Adipose tissue (tissue), 3 donors: ENCODE data around the gene CR1L. TPM values are rescaled to one million over a fixed set of nuclear protein-coding genes. Genes with fewer than 3 reads are reported as not detected.
"Not testable (repeated sequence)": the region's sequence is repeated elsewhere in the genome, so short reads cannot be mapped to it uniquely, and the experiment has no call there.

Experiments used
- H3K27ac ChIP-seq: one replicate; pipeline ENCODE4 v1.5.1; 2013; ENCODE audit warnings: low read depth, low read length
- WGBS, 3 donors: extraction: QIAGEN DNeasy Blood & Tissue Kit; methylation state at CpG; one replicate each; pipeline ENCODE4 v1.1.7; 2013; 5-methylcytosine and 5-hydroxymethylcytosine counted together
- polyA plus RNA-seq, 3 donors: library from polyadenylated mRNA; stranded (reverse); fragments of 200-250 nt; gene quantifications; one replicate each; pipeline ENCODE4 v1.2.3, GENCODE V29; 2013
- donor health status: healthy with polysubstance abuse.
- donor health status: Bipolar disorder and iron deficiency.
- donor health status: healthy.

Gene CR1L
- polyA plus RNA-seq, 3 donors, result not detected

- H3K27ac ChIP-seq, result not testable (repeated sequence)
- 62 to 75% (median 71%) methylated on average over 5 of the region's 5 CpGs for WGBS, 3 donors
Measured at GRCh38 chr1:207639362-207639761, 5.6 kb upstream of the CR1L start.

- WGBS, 3 donors, result 18 to 28% (median 24%) methylated on average over 9 of the region's 9 CpGs
- no peak overlapping the region for H3K27ac ChIP-seq
Measured at GRCh38 chr1:207644166-207644851, 624 bp upstream of the CR1L start.

GRCh38 chr1:207645635-207646081, 725 bp downstream of the CR1L start:
- no peak overlapping the region for H3K27ac ChIP-seq
- 79 to 83% (median 81%) methylated on average over 17 of the region's 17 CpGs for WGBS, 3 donors

- no peak overlapping the region for H3K27ac ChIP-seq
Measured at GRCh38 chr1:207646171-207646570, 1.2 kb downstream of the CR1L start.

GRCh38 chr1:207646944-207647579, 2.1 kb downstream of the CR1L start:
- 49 to 61% (median 56%) methylated on average over 4 of the region's 4 CpGs for WGBS, 3 donors

GRCh38 chr1:207647671-207648333, 2.9 kb downstream of the CR1L start:
- 52 to 55% (median 53%) methylated on average over 4 of the region's 4 CpGs for WGBS, 3 donors
- no peak overlapping the region for H3K27ac ChIP-seq

More at GRCh38 chr1:207646944-207647579, 2.1 kb downstream of the CR1L start:
- no peak overlapping the region for H3K27ac ChIP-seq

GRCh38 chr1:207648334-207649209, 3.6 kb downstream of the CR1L start:
- 29 to 70% (median 69%) methylated on average over 5 of the region's 5 CpGs for WGBS, 3 donors

GRCh38 chr1:207649210-207649753, 4.3 kb downstream of the CR1L start:
- no peak overlapping the region for H3K27ac ChIP-seq
- 64 to 72% (median 65%) methylated on average over 5 of the region's 5 CpGs for WGBS, 3 donors

More at GRCh38 chr1:207648334-207649209, 3.6 kb downstream of the CR1L start:
- H3K27ac ChIP-seq, result no peak overlapping the region

- no peak overlapping the region for H3K27ac ChIP-seq
- 75 to 81% (median 80%) methylated on average over 4 of the region's 4 CpGs for WGBS, 3 donors
Measured at GRCh38 chr1:207649865-207650580, 5.1 kb downstream of the CR1L start.

GRCh38 chr1:207651583-207651982, 6.7 kb downstream of the CR1L start:
- no peak overlapping the region for H3K27ac ChIP-seq
- 76 to 100% (median 94%) methylated on average over 1 of the region's 1 CpG for WGBS, 3 donors

GRCh38 chr1:207654320-207654719, 9.4 kb downstream of the CR1L start:
- 26 to 59% (median 55%) methylated on average over 2 of the region's 2 CpGs for WGBS, 3 donors
- no peak overlapping the region for H3K27ac ChIP-seq

GRCh38 chr1:207658408-207658807, 13.5 kb downstream of the CR1L start:
- WGBS, 3 donors, result 63 to 85% (median 83%) methylated on average over 7 of the region's 7 CpGs
- no peak overlapping the region for H3K27ac ChIP-seq

GRCh38 chr1:207658904-207659485, 14.1 kb downstream of the CR1L start:
- 84 to 87% (median 87%) methylated on average over 9 of the region's 9 CpGs for WGBS, 3 donors
- H3K27ac ChIP-seq, result no peak overlapping the region

- 69 to 70% (median 69%) methylated on average over 10 of the region's 10 CpGs for WGBS, 3 donors
- H3K27ac ChIP-seq, result no peak overlapping the region
Measured at GRCh38 chr1:207659545-207660153, 14.7 kb downstream of the CR1L start.

GRCh38 chr1:207661420-207661819, 16.5 kb downstream of the CR1L start:
- WGBS, 3 donors, result 100% methylated on average over 1 of the region's 2 CpGs

GRCh38 chr1:207666342-207666741, 21.4 kb downstream of the CR1L start:
- no peak overlapping the region for H3K27ac ChIP-seq
- 85 to 90% (median 87%) methylated on average over 1 of the region's 1 CpG for WGBS, 3 donors

More at GRCh38 chr1:207661420-207661819, 16.5 kb downstream of the CR1L start:
- not testable (repeated sequence) for H3K27ac ChIP-seq

- WGBS, 3 donors, result 2 to 8% (median 4%) methylated on average over 44 of the region's 44 CpGs
- no peak overlapping the region for H3K27ac ChIP-seq
Measured at GRCh38 chr1:207669528-207670009, 24.6 kb downstream of the CR1L start.
